ENCODE data around the gene BTF3.
"Not testable (repeated sequence)": the region's sequence is repeated elsewhere in the genome, so short reads cannot be mapped to it uniquely, and the experiment has no call there.

- TF ChIP-seq CTCF (IDR thresholded peaks at IDR 0.05; ENCODE audit: insufficient read depth, low read length, poor library complexity, severe bottlenecking); EZH2phosphoT487 (conservative IDR thresholded peaks at IDR 0.05; ENCODE audit: low read length): not testable (repeated sequence)
Measured at GRCh38 chr5:73508521-73508920, 10.3 kb downstream of the BTF3 start.

All from SU-DHL-6 (cell line).